IPS-20b (cell line): ENCODE measurements around the gene CEBPZ.
"Not testable (repeated sequence)": the region's sequence is repeated elsewhere in the genome, so short reads cannot be mapped to it uniquely, and the experiment has no call there.

ENCODE experiments used
- H3K27ac ChIP-seq: one replicate; pipeline ENCODE4 v1.5.1; 2013; ENCODE audit warnings: low read length
- H3K27me3 ChIP-seq: 2 replicates; pipeline ENCODE4 v1.6.1; 2013; ENCODE audit warnings: mild to moderate bottlenecking, low read length, inconsistent platforms; ENCODE audit not compliant: insufficient read depth
- H3K36me3 ChIP-seq: 2 replicates; pipeline ENCODE4 v1.6.1; 2013; ENCODE audit warnings: low read depth, mild to moderate bottlenecking, inconsistent platforms, low read length, moderate library complexity; ENCODE audit not compliant: insufficient read depth
- H3K4me1 ChIP-seq: 2 replicates; pipeline ENCODE4 v1.6.1; 2013; ENCODE audit warnings: mild to moderate bottlenecking, control low read depth, inconsistent platforms, low read length, moderate library complexity; ENCODE audit not compliant: insufficient read depth
- H3K4me3 ChIP-seq: 2 replicates; pipeline ENCODE4 v1.5.1; 2013; ENCODE audit warnings: mild to moderate bottlenecking, low read length, inconsistent platforms
- H3K9ac ChIP-seq: 2 replicates; pipeline ENCODE4 v1.6.1; 2013; ENCODE audit warnings: low read depth, mild to moderate bottlenecking, inconsistent platforms, low read length, moderate library complexity
- H3K9me3 ChIP-seq: 2 replicates; pipeline ENCODE4 v1.6.1; 2013; ENCODE audit warnings: mild to moderate bottlenecking, low read depth, low read length, inconsistent platforms; ENCODE audit not compliant: insufficient read depth

Gene CEBPZ

GRCh38 chr2:37215250-37215649 lies 16.1 kb downstream of the CEBPZ start:
- Histone ChIP-seq H3K27ac (no peak overlapping the region), H3K9ac (peak overlapping the region; percentile 18; the same call in 1 of the 2 replicates)

GRCh38 chr2:37211939-37212338 lies 19.5 kb downstream of the CEBPZ start:
- H3K4me3 ChIP-seq: no peak overlapping the region
- H3K9me3 ChIP-seq: peaks cover 42% of the 10 kb centered on the region
- no peaks in the 10 kb centered on the region; the same call in 1 of the 2 replicates for H3K4me1 ChIP-seq
- H3K27ac ChIP-seq: no peak overlapping the region
- H3K36me3 ChIP-seq: peaks cover 100% of the 10 kb centered on the region
- H3K9ac ChIP-seq: no peak overlapping the region
- no peaks in the 10 kb centered on the region for H3K27me3 ChIP-seq

More at GRCh38 chr2:37215250-37215649, 16.1 kb downstream of the CEBPZ start:
- Histone ChIP-seq H3K9me3 (peaks cover 9% of the 10 kb centered on the region), H3K36me3 (peaks cover 93% of the 10 kb centered on the region), H3K4me3 (no peak overlapping the region), H3K4me1 (no peaks in the 10 kb centered on the region), H3K27me3 (no peaks in the 10 kb centered on the region)

- H3K36me3 ChIP-seq: peaks cover 100% of the 10 kb centered on the region
- H3K4me1 ChIP-seq: peaks cover 5% of the 10 kb centered on the region; the same call in 1 of the 2 replicates
- no peak overlapping the region for H3K9ac ChIP-seq
- no peak overlapping the region for H3K4me3 ChIP-seq
- peaks cover 49% of the 10 kb centered on the region for H3K9me3 ChIP-seq
- no peak overlapping the region for H3K27ac ChIP-seq
- no peaks in the 10 kb centered on the region for H3K27me3 ChIP-seq
Measured at GRCh38 chr2:37211212-37211611, 20.2 kb downstream of the CEBPZ start.

- Histone ChIP-seq H3K9ac (peak overlapping the region; percentile 71; the same call in 1 of the 2 replicates), H3K36me3 (peaks cover 97% of the 10 kb centered on the region), H3K9me3 (peaks cover 73% of the 10 kb centered on the region), H3K27ac (peak overlapping the region; percentile 96), H3K4me3 (0 out of 2 replicates have a peak overlapping the region, but pooled peaks have one; percentile 19), H3K4me1 (peaks cover 15% of the 10 kb centered on the region; the same call in 1 of the 2 replicates)
- not testable (repeated sequence) for H3K27me3 ChIP-seq
Measured at GRCh38 chr2:37206760-37207159, 24.6 kb downstream of the CEBPZ start.

GRCh38 chr2:37205689-37206341 lies 25.6 kb downstream of the CEBPZ start:
- Histone ChIP-seq H3K4me3 (peak overlapping the region; percentile 41; the same call in 1 of the 2 replicates), H3K27ac (peak overlapping the region; percentile 96), H3K9me3 (peaks cover 70% of the 10 kb centered on the region), H3K4me1 (peaks cover 15% of the 10 kb centered on the region; the same call in 1 of the 2 replicates), H3K27me3 (no peaks in the 10 kb centered on the region), H3K36me3 (peaks cover 97% of the 10 kb centered on the region), H3K9ac (peak overlapping the region; percentile 71)

GRCh38 chr2:37205071-37205661 lies 26.2 kb downstream of the CEBPZ start:
- Histone ChIP-seq H3K9me3 (peaks cover 64% of the 10 kb centered on the region), H3K36me3 (peaks cover 97% of the 10 kb centered on the region), H3K4me1 (peaks cover 15% of the 10 kb centered on the region; the same call in 1 of the 2 replicates), H3K27ac (peak overlapping the region; percentile 96), H3K4me3 (peak overlapping the region; percentile 41; the same call in 1 of the 2 replicates), H3K9ac (peak overlapping the region; percentile 71)
- H3K27me3 ChIP-seq: not testable (repeated sequence)

GRCh38 chr2:37203708-37204107 lies 27.7 kb downstream of the CEBPZ start:
- no peak overlapping the region for H3K27ac ChIP-seq
- peaks cover 90% of the 10 kb centered on the region for H3K36me3 ChIP-seq
- peaks cover 49% of the 10 kb centered on the region for H3K9me3 ChIP-seq
- peak overlapping the region; percentile 12; the same call in 1 of the 2 replicates for H3K4me3 ChIP-seq
- H3K27me3 ChIP-seq: no peaks in the 10 kb centered on the region
- H3K9ac ChIP-seq: no peak overlapping the region
- peaks cover 20% of the 10 kb centered on the region; the same call in 1 of the 2 replicates for H3K4me1 ChIP-seq

- no peak overlapping the region for H3K4me3 ChIP-seq
- peaks cover 26% of the 10 kb centered on the region; the same call in 1 of the 2 replicates for H3K4me1 ChIP-seq
- no peaks in the 10 kb centered on the region for H3K27me3 ChIP-seq
- H3K27ac ChIP-seq: no peak overlapping the region
- peaks cover 70% of the 10 kb centered on the region for H3K36me3 ChIP-seq
- H3K9ac ChIP-seq: no peak overlapping the region
- peaks cover 30% of the 10 kb centered on the region for H3K9me3 ChIP-seq
Measured at GRCh38 chr2:37201766-37202165, 29.6 kb downstream of the CEBPZ start.

- H3K4me3 ChIP-seq: no peak overlapping the region
- H3K36me3 ChIP-seq: peaks cover 65% of the 10 kb centered on the region
- peaks cover 23% of the 10 kb centered on the region; the same call in 1 of the 2 replicates for H3K4me1 ChIP-seq
- H3K9me3 ChIP-seq: peaks cover 24% of the 10 kb centered on the region
- no peak overlapping the region for H3K9ac ChIP-seq
- no peak overlapping the region for H3K27ac ChIP-seq
- no peaks in the 10 kb centered on the region for H3K27me3 ChIP-seq
Measured at GRCh38 chr2:37201208-37201607, 30.2 kb downstream of the CEBPZ start.

GRCh38 chr2:37198681-37199065 lies 32.7 kb downstream of the CEBPZ start:
- Histone ChIP-seq H3K9me3 (peaks cover 8% of the 10 kb centered on the region), H3K27me3 (no peaks in the 10 kb centered on the region), H3K9ac (peak overlapping the region; percentile 80; the same call in 1 of the 2 replicates), H3K4me3 (peak overlapping the region; percentile 10; the same call in 1 of the 2 replicates), H3K27ac (peak overlapping the region; percentile 53), H3K36me3 (peaks cover 41% of the 10 kb centered on the region), H3K4me1 (peaks cover 13% of the 10 kb centered on the region; the same call in 1 of the 2 replicates)

GRCh38 chr2:37196320-37197195 lies 34.8 kb downstream of the CEBPZ start, which contains the start of gene CEBPZOS:
Gene CEBPZOS (plus strand): TSS chr2:37196496. CDS start chr2:37199705, 3,209 bp downstream.
- no peaks in the 10 kb centered on the region for H3K9me3 ChIP-seq
- H3K27ac ChIP-seq: peak within 1 kb of the TSS; percentile 8

More at GRCh38 chr2:37196320-37197195, 34.8 kb downstream of the CEBPZ start, which contains the start of gene CEBPZOS:
- H3K36me3 ChIP-seq: peaks cover 21% of the 10 kb centered on the region
- peaks cover 27% of the 10 kb centered on the region for H3K4me1 ChIP-seq
- H3K9ac ChIP-seq: peak within 1 kb of the TSS; percentile 80; the same call in 1 of the 2 replicates
- H3K4me3 ChIP-seq: peak within 1 kb of the TSS; percentile 81
- H3K27me3 ChIP-seq: no peaks in the 10 kb centered on the region
